ENCODE results near the gene NR2F1-AS1.
A peak's percentile ranks its signal among the peaks of the same experiment; 100 is the strongest.

NR2F1-AS1 gene

GRCh38 chr5:93580927-93581445 lies at the start of gene NR2F1-AS1:
Gene NR2F1-AS1 (minus strand): TSS chr5:93581219.
- no peak for DNase-seq

GRCh38 chr5:93626801-93627200 lies 45.8 kb upstream of the NR2F1-AS1 start:
- DNase-seq, result no peak

- DNase-seq, result no peak
Measured at GRCh38 chr5:93623153-93623552, 42.1 kb upstream of the NR2F1-AS1 start.

GRCh38 chr5:93622240-93622885 lies 41.3 kb upstream of the NR2F1-AS1 start:
- DNase-seq, result peak; percentile 38

- peak; percentile 58 for DNase-seq
Measured at GRCh38 chr5:93621327-93621798, 40.3 kb upstream of the NR2F1-AS1 start.

GRCh38 chr5:93620487-93621326 lies 39.7 kb upstream of the NR2F1-AS1 start:
- DNase-seq, result peak; percentile 58

- DNase-seq, result no peak
Measured at GRCh38 chr5:93616538-93617174, 35.6 kb upstream of the NR2F1-AS1 start.

GRCh38 chr5:93612855-93613243 lies 31.8 kb upstream of the NR2F1-AS1 start:
- no peak for DNase-seq

GRCh38 chr5:93611976-93612854 lies 31.2 kb upstream of the NR2F1-AS1 start:
- DNase-seq, result no peak

GRCh38 chr5:93611273-93611975 lies 30.4 kb upstream of the NR2F1-AS1 start:
- no peak for DNase-seq

- no peak for DNase-seq
Measured at GRCh38 chr5:93610581-93611272, 29.7 kb upstream of the NR2F1-AS1 start.

- no peak for DNase-seq
Measured at GRCh38 chr5:93609762-93610161, 28.7 kb upstream of the NR2F1-AS1 start.

- DNase-seq, result no peak
Measured at GRCh38 chr5:93608855-93609254, 27.8 kb upstream of the NR2F1-AS1 start.

GRCh38 chr5:93607367-93608258 lies 26.6 kb upstream of the NR2F1-AS1 start:
- DNase-seq, result peak; percentile 53

- no peak for DNase-seq
Measured at GRCh38 chr5:93606382-93606752, 25.3 kb upstream of the NR2F1-AS1 start.

- DNase-seq, result no peak
Measured at GRCh38 chr5:93604644-93605515, 23.9 kb upstream of the NR2F1-AS1 start.

GRCh38 chr5:93603793-93604643 lies 23.0 kb upstream of the NR2F1-AS1 start:
- DNase-seq, result no peak

Data from fibroblast of upper back skin (primary cell).